Umbilical cord (tissue), 2 donors: ENCODE measurements around the gene PODXL. TPM values are rescaled to one million over a fixed set of nuclear protein-coding genes. Genes with fewer than 3 reads are reported as not detected.
A peak's percentile ranks its signal among the peaks of the same experiment; 100 is the strongest.

ENCODE experiments used
- DNase-seq: peaks from one replicate; pipeline ENCODE4 v3.0.0-alpha.2; 2015; ENCODE audit warnings: low spot score
- total RNA-seq: library from RNA; depleted of rRNA; stranded (reverse); fragments of >200 nt; gene quantifications from one replicate; pipeline ENCODE4 v1.2.3, GENCODE V29; 2014; ENCODE audit warnings: low replicate concordance; ENCODE audit not compliant: insufficient read depth

The PODXL gene
- 4.1 TPM for total RNA-seq

DNA sequence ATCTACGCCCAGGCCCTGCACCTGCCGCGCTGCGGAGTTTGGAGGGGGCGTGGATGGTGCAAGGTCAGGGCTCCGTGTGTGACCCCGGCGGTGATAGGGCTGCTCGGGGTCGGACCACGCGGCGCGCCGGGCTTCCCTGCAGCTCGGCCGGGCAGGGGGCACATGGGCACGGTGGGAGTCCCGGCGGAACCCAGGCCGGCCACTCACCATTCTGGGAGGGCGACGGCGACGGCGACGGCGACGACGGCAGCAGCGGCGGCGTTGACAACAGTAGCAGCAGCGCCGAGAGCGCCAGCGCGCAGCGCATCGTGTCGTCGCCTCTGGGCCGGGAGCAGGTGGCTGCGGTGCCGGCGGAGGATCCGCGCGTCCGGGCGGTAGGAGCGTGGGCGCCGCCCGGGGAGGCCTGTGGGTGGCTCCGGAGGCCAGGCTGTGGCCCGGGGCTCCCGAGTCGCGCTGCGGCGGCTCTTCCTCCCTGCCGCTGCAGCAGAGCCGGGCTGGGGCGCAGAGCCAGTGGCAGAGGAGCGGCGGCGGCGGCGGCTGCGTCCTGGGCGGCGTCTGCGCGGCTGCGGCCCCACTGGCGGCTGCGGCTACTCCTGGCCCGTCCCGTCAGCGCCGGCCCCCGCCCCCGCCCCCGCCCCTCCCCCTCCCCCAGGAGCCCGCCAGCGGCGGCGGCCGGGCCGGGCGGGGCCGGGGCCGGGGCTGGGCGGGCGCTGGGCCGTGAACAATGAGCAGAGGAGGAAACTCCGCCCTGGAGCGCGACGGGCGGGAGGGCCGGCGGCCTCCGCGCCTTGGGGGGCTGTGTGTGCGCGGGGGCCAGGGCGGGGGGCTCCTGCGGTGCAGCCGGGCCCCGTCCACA is at the start of gene PODXL:
Gene PODXL, minus strand, starts transcription at position 576 of the 856 bp plus-strand sequence. Its CDS starts 269 bp downstream, at position 307.
- DNase-seq, result peak; percentile 61

DNA sequence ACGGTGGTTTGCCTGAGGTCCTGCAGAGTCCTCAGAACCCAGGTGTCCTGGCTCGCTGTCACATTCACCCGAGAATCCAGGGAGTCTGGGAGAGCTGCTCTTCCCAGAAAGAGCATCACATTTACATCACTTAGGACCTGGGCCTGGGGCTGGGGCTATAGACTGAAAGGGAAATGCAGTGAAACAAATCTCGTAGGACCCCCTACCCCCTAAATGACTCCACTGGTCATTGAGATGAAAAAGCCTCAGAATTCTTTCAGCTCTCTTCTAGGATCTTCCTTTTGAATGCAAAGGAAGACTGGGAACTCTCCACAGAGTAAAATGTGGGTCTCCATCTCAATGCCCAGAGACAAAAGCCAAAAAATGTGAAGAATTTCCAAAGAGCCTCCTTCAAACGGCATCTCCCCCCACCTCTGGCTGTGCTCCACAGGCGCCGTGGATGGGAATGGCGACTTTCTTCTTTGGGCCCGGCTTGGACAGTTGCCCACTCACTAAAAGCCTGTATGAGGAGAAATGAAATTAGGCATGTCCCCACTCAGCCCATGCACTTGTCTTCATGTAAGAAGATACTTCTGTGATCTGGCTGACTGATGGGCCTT is 49.0 kb upstream of the PODXL start:
- DNase-seq, result no peak

DNA sequence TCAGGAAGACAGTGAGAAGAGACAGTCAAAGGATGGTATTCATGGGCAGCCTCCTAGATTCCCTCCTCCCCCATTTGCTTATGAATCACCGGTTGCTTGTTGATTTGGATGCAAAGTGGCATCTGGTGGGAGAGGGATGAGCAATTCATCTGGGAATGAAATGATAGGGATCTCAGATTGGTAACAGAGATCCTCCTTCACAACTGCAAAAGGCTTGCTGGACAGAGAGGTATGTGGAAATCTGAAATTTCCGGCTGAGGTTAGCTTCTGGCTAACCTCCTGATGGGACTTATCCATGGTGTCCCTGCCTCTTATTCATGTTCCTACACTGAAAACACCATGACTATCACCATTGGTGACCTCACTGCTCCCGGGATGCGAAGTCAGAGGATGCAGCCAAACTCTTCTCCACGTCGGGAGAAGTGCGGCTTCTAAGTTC is 48.4 kb upstream of the PODXL start:
- no peak for DNase-seq

DNA sequence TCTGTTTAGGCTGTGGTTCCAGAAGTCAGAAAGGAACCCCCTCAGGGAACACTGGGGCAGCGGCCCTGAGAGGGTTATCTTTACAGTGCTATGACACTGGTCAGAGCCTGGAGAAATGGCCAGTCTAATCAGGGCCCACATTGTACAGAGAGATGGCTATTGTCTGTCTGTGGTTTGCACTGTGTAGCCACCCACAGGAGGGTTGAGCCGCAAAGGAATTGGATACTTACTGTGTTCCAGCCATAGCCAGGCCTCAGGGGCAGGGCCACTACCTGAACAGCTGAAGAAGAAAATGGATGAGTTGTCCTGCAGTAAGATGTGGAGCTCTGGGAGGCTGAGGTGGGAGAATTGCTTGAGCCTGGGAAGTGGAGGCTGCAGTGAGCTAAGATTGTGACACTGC is 47.5 kb upstream of the PODXL start:
- DNase-seq, result no peak

DNA sequence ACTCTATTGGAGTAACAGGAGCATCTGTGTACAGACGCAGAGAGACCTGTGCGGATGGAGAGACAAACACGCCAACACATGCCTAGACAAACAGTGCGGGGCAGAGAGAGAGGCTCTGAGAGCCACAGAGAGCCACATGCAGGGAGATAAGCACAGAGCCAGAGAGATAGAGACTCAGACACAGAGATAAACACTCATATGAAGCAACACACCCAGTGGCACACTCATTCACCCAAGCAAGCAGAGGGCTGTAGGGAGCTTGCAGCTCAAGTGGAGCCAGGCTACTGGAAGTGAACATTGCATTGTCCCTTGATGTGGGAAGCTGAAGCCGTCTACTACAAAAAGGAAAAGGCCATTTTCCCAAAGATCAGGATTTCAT is 46.6 kb upstream of the PODXL start:
- DNase-seq, result no peak

DNA sequence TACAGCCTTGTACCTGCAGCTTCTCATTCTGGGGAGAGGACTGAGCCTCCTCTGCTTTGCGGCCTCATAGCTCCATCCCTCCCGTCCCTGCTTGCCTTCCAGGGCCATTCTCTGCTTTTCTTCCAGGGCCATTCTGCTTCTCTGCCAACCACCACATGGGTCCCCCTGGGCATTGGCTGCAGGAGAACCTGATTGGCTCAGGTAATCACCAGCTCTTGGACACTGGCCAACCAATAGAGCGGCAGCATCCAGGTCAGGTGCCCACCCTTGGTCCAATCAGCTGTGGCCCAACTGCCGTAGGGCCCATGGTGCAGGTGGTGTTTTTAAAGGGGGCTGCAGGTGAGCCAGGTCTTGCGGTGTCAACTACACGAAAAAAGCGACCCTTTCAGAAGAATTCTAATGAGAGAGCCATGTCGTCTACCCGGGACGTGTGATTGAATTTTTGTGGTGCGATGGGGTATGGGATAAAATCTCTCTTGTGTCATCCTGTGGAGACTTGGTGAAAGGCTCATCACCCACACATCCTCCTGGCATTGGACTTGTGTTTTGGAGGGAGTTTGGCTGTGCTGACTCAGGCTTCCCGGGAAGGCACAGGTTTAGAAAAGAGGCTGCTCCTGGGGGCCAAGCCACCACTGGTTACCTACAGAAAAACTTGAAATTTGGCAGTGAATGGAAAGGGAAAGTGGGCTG is 46.0 kb upstream of the PODXL start:
- DNase-seq, result no peak

DNA sequence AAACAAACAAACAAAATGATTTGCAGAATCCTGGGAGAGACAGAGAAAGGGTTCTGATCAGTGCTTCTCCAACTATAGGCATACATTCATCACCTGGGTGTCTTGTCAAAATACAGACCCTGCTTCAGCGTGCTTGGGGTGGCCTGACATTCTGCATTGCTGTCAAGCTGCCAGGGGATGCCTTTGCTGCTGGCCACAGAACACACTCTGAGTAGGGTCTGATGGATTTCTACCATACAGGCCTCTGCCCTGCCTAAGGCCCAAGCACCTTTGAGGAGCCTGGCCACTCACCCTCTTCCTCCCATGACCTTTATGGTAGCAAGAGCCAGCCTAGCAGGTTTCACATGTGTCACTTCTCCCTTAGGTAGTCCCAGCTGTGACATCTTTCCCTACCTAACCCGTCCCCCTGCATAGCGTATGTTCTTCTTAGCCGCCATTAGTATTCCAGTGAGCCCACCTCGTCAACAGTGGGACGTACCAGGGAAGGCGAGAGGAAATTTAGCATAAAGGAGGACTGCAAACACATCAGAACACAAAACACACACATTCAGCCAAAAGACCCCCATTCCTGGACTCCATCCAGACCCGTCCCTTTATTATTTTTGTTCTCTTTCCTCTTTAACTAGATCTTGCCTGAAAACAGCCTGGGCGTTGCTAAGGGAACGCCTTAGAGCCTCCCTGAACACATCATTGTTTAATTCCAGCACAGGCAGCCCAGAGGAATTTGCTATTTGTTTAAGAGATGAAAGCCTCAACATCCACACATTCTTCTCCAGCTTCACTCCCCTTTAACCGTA is 43.9 kb upstream of the PODXL start:
- DNase-seq, result peak; percentile 66

DNA sequence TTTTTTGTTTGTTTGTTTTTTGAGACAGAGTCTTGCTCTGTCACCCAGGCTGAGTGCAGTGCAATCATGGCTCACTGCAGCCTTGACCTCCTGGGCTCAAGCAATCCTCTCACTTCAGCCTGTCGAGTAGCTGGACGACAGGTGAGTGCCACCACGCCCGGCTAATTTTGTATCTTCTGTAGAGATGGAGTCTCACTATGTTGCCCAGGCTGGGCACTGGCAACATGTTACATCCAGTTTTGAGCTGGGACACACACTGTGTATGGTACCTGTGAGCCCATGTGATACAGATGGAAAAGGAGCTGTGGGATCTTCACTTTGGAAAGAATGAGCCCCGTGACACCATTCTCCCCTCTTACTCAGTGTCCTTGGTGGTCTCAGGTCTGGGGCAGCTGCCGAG is 40.4 kb upstream of the PODXL start:
- no peak for DNase-seq

DNA sequence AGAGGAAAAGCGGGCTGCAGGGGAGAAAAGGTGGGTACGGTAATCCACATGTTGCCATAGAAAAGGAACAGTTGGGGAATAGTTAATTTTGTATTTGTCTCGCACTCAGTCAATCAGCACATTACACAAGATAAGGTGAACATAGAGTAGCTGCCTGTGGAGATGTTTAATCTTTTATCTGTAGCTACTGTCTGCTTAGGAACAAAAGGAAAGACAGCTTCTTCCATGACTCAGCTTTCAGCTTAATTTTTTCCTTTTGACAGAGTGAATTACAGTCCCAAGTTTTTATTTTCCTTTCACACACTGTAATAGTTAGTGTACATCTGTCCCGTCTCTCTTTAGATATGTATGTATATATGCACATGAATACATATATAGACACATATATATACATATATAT is 39.3 kb upstream of the PODXL start:
- no peak for DNase-seq

DNA sequence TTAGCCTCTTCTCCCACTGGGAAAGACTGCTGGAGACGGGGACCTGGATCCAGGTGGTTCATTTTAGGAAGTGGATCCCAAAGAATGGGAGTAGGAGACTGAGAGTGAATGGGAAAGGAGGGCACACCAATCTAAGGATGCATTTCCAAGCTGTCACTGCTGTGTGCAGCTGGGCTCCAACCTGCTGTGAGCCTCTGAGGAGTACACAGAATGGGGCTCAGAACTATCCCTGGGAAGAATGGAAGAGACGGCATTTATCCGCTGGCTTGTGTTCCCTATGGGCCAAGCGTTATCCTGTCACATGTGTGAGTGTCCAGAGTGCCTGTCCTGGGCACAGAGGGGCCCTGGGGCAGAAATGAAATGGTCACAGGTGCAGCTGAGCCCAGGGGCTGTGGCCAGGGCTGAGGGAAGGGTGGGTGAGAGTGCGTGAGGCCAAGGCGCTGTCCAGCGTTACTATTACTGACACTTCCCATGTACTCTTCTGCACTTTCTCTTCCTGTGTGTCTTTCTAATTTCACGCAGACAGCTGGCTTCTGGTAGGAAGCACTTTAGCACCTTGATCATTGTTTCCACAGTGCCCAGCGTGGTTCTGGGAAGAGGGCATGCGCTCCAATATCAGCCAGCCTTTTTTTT is 35.4 kb upstream of the PODXL start:
- DNase-seq, result no peak

DNA sequence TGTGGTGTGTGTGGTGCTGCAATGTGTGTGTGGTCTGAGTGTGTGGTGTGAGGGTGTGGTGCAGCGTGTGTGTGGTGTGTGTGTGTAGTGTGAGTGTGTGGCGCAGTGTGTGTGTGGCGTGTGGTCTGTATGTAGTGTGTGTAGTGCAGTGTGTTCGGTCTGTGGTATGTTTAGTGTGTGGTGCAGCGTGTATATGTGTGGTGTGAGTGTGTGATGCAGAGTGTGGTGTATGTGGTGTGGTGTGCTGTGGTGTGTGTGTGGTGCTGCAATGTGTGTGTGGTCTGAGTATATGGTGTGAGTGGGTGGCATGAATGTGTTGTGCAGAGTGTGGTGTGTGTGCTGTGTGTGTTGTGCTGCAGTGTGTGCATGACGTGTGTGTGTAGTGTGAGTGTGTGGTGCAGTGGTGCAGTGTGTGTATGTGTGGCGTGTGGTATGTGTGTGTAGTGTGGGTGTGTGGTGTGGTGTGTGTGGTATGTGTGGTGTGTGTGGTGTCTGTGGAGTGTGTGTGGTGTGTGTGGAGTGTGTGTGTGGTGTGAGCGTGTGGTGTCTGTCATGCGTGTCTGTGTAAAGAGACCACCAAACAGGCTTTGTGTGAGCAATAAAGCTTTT is 31.0 kb upstream of the PODXL start:
- no peak for DNase-seq

DNA sequence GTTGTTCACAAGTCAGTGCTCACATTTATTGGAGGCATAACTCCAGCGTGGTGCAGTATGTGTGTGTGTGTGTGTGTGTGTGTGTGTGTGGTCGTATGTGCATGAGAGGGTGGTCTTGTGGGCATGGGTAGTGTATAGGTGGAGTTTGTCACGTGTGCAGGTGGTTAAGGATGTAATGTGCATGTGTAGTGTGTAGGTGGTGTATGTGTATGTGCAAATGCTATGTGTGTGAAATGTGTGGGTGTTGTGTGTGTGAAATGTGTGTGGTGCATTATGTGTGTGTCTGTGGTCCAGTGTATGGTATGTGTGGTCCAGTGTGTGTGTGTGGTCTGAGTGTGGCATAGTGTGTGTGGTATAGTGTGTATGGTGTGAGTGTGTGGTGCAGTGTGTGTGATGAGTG is 30.3 kb upstream of the PODXL start:
- DNase-seq, result no peak

DNA sequence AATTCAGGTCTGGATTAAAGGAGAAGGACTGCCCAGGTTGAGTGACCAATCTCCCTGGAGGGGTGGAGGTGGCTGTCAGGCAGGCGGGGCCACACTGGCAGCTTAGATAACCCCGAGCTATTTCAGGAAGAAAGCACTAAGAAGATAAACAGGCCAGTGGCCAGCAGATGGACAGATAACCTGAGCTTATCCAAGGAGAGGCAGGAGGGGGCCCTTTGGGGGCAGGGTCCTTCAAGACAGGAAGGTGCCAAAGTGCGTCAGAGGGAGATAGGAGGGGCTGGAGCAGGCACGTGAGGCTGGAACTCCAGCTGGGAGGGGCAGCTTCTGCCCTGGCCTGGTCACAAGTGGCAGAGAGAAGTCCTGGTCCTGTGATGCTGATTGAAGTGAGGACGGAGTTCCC is 29.8 kb upstream of the PODXL start:
- no peak for DNase-seq

DNA sequence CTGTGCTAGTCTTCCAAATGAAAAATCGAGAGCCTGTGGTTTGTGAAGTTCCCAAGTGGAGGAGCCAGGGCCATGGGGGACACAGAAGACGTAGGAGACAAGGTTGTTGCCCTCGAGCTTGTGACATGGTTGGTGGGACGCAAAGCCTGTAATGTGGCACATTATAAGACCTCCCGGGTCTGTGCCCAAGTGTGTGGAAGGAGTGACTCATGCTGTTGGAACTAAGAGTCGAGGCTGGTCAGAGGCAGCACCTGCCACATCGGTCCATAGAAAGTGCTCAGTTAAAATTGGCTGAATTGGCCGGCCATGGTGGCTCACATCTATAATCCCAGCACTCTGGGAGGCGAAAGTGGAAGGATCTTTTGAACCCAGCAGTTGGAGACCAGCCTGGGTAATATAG is 27.0 kb upstream of the PODXL start:
- DNase-seq, result no peak

DNA sequence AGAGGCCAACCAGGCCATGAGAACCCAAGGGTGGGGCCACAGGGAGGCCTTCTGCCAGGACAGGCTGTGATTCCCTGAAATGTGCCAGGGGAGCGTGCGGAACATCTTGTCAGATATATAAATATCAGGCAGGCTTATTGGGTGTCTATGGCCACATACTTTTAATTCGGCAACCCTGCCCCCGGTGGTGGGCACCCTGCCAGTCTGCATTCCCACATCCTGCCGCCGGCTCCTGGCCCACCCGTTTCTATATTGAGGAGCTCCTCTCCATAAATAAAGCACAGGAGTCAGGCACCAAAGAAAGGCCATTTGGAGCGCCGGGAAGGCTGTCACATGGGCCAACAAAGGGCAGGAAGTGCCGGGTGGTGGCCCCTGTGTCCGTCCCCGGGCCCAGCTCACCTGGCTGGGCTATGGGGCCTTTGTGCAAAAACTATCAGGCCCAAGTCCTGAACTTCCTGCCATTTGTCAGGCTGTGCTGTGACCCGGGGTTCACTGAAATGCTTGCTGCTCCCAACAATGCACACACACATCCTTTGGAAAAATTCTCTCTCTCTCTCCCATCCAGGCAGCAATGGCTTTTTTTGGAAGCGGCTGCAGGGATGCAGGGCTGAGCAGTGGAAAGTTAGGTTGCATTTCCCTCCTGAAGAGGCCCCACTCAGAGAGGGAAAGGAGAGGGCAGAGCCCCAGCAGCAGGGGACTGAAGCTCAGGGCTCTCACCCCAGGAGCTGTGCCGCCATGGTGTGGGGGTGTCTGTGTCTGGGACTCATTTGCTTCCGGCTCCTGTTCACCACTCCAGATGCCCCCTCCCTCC is 25.0 kb upstream of the PODXL start:
- DNase-seq, result peak; percentile 40

DNA sequence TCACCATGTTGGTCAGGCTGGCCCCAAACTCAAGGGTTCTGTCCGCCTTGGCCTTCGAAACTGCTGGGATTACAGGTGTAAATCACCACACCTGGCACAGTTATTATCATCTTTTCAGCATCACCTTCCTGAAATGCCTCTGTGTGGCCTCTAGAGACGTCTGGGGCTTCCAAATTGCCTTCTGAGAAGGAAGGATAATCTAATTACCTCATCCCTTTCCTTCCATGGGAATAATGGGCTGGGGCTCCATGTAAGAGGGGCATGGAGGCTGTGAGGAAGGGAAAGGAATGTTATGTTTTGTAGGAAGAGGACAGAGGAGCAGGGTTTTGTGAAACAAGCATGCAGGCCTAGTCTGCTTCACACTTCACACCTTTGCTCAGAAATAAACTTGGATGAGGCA is 22.2 kb upstream of the PODXL start:
- no peak for DNase-seq

DNA sequence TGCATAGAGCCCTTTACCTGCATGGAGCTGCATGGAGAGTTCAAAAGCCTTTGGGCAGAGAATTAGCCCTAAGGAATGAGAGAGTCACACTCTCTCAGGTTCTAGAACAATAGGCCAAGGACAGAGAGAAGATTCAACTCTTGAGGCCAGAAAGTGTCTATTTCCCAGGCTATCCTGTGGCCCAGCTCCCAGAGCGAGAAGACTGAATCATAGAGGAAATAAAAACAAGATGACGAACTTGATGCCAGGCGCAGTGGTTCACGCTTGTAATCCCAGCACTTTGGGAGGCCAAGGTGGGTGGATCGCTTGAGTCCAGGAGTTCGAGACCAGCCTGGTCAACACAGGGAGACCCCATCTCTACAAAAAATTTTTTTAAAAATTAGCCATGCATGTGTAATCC is 18.3 kb upstream of the PODXL start:
- no peak for DNase-seq

DNA sequence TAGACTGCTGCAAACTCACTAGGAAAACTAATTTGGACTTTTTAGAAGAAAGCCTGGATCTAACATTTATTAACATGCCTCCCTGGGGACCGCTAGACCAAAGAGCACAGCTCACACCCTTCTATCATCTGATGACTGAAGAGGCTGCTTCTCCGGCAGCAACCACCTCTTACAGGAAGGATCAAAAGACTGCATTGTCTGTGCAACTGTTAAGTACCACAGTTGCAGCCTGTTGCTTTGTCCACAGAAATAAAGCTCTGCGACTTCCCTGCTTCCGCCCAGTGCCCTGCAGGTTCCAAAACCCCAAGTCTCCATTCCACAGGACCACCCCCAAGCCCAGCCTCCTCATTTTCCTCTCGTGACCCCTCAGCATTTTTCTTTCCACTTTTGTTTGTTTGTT is 14.0 kb upstream of the PODXL start:
- no peak for DNase-seq

DNA sequence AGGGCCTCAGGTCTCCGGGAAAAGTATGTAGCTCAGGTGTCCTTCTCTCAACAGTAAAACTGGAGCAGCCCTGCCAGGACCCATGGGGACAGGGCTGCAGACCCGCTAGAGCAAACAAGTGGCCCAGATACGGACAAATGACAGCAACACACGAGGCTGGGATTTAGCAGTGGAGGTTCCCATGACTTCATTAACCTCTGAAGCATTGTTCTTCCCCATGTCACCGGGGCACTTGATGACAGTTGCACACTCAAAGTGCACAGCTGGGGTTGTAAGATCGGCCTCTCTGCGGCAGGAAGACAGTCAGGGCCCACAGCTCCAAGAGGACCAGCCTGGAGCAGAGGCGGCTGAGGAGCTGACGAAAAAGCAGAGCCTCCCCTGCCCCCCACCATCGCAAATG is 12.5 kb upstream of the PODXL start:
- DNase-seq, result no peak

DNA sequence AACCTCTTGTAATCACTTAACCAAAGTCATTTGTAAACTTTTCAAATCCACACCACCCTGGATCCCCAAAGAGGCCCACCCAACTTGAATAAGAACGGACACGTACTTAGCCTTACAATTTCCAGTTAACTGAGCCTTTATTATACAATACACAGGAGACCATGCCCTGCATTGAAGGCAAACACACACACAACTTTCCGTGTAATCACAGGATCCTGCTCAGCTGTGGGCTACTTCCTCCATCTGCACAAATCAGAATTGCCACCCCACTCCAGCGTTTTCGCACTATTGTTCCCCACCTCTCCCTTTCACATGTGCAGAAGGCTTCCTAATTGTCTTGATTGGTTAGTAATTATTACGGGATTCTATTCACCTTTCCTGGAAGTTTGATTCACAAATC is 12.1 kb upstream of the PODXL start:
- DNase-seq, result no peak
